HepG2 (cell line): Measurements from ENCODE around the gene THADA.

Source experiments
- MXD4 ChIP-seq: IDR thresholded peaks from 2 replicates; pipeline ENCODE4 v1.6.1; 2016; ENCODE audit warnings: mild to moderate bottlenecking, missing biosample characterization, missing genetic modification reagents
- RAD21 ChIP-seq: fragments of 450-650 bp; formaldehyde crosslinking; IDR thresholded peaks from 2 replicates; pipeline ENCODE4 v1.5.0; 2020; ENCODE audit warnings: mild to moderate bottlenecking
- SETDB1 ChIP-seq: sonication (generic); formaldehyde crosslinking; IDR thresholded peaks from 2 replicates; pipeline ENCODE4 v1.5.1; 2020; ENCODE audit warnings: missing genetic modification reagents, mild to moderate bottlenecking, borderline replicate concordance
- SMAD9 ChIP-seq: sonication (generic); formaldehyde crosslinking; IDR thresholded peaks from 2 replicates; pipeline ENCODE4 v1.5.1; 2020; ENCODE audit warnings: mild to moderate bottlenecking, missing genetic modification reagents
- ZNF383 ChIP-seq: sonication (generic); formaldehyde crosslinking; IDR thresholded peaks from 2 replicates; pipeline ENCODE4 v1.4.0; 2020; ENCODE audit warnings: missing genetic modification reagents, mild to moderate bottlenecking, borderline replicate concordance
- ZNF605 ChIP-seq: sonication (generic); formaldehyde crosslinking; IDR thresholded peaks from 2 replicates; pipeline ENCODE4 v1.8.0; 2022; ENCODE audit warnings: mild to moderate bottlenecking, missing genetic modification reagents
- TF ChIP-seq, protein P1 (sequence below): sonication (generic); formaldehyde crosslinking; IDR thresholded peaks from 2 replicates; pipeline ENCODE4 v1.8.1; 2023; ENCODE audit warnings: missing genetic modification reagents, inconsistent platforms, borderline replicate concordance
- TF ChIP-seq, protein P2 (sequence below): sonication (generic); formaldehyde crosslinking; IDR thresholded peaks from 2 replicates; pipeline ENCODE4 v1.4.0; 2020; ENCODE audit warnings: missing genetic modification reagents
- TF ChIP-seq, protein P3 (sequence below): sonication (generic); formaldehyde crosslinking; IDR thresholded peaks from 2 replicates; pipeline ENCODE4 v1.4.0; 2020; ENCODE audit warnings: missing genetic modification reagents

DNA sequence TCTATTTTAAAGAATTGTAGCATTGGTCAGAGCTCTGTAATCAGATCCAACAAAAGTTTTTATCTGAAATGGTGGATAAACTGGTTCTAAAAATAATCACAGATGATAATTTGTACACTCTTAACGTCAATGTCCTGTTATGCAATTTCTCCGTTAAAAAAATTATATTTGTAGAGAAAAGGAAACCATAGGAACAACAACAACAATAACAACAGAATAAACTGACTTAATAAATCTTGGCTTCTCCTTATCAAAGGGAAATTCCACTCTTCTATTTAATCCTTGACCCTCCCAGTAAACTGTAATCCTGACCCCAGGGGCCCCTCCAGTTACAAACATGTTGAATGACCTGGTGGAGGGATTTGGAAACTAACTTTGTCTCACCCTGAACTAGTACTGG, 290.8 kb downstream of the THADA start:
- TF ChIP-seq ZNF605 (CRISPR knock-in tag) (no peak), ZNF383 (CRISPR knock-in tag) (no peak), SETDB1 (CRISPR knock-in tag) (no peak), RAD21 (CRISPR knock-in tag) (no peak), SMAD9 (no peak), MXD4 (CRISPR knock-in tag) (no peak)
- TF ChIP-seq, protein P1, sequence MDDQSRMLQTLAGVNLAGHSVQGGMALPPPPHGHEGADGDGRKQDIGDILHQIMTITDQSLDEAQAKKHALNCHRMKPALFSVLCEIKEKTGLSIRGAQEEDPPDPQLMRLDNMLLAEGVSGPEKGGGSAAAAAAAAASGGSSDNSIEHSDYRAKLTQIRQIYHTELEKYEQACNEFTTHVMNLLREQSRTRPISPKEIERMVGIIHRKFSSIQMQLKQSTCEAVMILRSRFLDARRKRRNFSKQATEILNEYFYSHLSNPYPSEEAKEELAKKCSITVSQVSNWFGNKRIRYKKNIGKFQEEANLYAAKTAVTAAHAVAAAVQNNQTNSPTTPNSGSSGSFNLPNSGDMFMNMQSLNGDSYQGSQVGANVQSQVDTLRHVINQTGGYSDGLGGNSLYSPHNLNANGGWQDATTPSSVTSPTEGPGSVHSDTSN (CRISPR knock-in tag), result no peak
- TF ChIP-seq, protein P2, sequence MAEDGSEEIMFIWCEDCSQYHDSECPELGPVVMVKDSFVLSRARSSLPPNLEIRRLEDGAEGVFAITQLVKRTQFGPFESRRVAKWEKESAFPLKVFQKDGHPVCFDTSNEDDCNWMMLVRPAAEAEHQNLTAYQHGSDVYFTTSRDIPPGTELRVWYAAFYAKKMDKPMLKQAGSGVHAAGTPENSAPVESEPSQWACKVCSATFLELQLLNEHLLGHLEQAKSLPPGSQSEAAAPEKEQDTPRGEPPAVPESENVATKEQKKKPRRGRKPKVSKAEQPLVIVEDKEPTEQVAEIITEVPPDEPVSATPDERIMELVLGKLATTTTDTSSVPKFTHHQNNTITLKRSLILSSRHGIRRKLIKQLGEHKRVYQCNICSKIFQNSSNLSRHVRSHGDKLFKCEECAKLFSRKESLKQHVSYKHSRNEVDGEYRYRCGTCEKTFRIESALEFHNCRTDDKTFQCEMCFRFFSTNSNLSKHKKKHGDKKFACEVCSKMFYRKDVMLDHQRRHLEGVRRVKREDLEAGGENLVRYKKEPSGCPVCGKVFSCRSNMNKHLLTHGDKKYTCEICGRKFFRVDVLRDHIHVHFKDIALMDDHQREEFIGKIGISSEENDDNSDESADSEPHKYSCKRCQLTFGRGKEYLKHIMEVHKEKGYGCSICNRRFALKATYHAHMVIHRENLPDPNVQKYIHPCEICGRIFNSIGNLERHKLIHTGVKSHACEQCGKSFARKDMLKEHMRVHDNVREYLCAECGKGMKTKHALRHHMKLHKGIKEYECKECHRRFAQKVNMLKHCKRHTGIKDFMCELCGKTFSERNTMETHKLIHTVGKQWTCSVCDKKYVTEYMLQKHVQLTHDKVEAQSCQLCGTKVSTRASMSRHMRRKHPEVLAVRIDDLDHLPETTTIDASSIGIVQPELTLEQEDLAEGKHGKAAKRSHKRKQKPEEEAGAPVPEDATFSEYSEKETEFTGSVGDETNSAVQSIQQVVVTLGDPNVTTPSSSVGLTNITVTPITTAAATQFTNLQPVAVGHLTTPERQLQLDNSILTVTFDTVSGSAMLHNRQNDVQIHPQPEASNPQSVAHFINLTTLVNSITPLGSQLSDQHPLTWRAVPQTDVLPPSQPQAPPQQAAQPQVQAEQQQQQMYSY, result no peak
- TF ChIP-seq, protein P3, sequence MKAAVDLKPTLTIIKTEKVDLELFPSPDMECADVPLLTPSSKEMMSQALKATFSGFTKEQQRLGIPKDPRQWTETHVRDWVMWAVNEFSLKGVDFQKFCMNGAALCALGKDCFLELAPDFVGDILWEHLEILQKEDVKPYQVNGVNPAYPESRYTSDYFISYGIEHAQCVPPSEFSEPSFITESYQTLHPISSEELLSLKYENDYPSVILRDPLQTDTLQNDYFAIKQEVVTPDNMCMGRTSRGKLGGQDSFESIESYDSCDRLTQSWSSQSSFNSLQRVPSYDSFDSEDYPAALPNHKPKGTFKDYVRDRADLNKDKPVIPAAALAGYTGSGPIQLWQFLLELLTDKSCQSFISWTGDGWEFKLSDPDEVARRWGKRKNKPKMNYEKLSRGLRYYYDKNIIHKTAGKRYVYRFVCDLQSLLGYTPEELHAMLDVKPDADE (CRISPR knock-in tag), result no peak
